Measurements from ENCODE around the gene UGCG. TPM values are rescaled to one million over a fixed set of nuclear protein-coding genes. Genes with fewer than 3 reads are reported as not detected.
"Not testable (repeated sequence)": the region's sequence is repeated elsewhere in the genome, so short reads cannot be mapped to it uniquely, and the experiment has no call there.

Gene UGCG
- total RNA-seq, 1 experiment from 2014 or later: 88.7 TPM

- no peak overlapping the region for H2AFZ ChIP-seq
- no peak overlapping the region for H3K27ac ChIP-seq
- H3K79me2 ChIP-seq (ENCODE audit: low read depth): no peaks in the 10 kb centered on the region
- ChIA-PET CTCF (no interaction called here), POLR2A (ENCODE audit: unreplicated experiment) (no interaction called here)
- H4K20me1 ChIP-seq (ENCODE audit: insufficient read depth): no peaks in the 10 kb centered on the region
- H3K9me2 ChIP-seq (ENCODE audit: insufficient read depth): no peaks in the 10 kb centered on the region; the same call in 1 of the 2 replicates
- TF ChIP-seq CTCF (conservative IDR thresholded peaks at IDR 0.05) (no peak), EZH2 (IDR thresholded peaks at IDR 0.05; ENCODE audit: low read depth) (no peak)
- no peaks in the 10 kb centered on the region for H3K4me1 ChIP-seq (replicated peaks; ENCODE audit: insufficient read depth)
- BruUV-seq (replicated peaks): no TSS peak
- H3K27me3 ChIP-seq (ENCODE audit: insufficient read depth, low read depth): no peaks in the 10 kb centered on the region
- H3K36me3 ChIP-seq (ENCODE audit: low read depth): no peaks in the 10 kb centered on the region
- H3F3A ChIP-seq (ENCODE audit: insufficient read depth, low read depth): no peaks in the 10 kb centered on the region
- no peak for DNase-seq
- H3K4me2 ChIP-seq: no peak overlapping the region
- no peaks in the 10 kb centered on the region for H3K9me3 ChIP-seq (ENCODE audit: insufficient read depth, low read depth)
- no peak overlapping the region for H3K4me3 ChIP-seq
- intact Hi-C loops (cut with micrococcal nuclease; ENCODE audit: unreplicated experiment): no loop called here
Observed at GRCh38 chr9:111874500-111874899, 22.1 kb upstream of the UGCG start.

GRCh38 chr9:111875291-111875690, 21.3 kb upstream of the UGCG start:
- H3K4me1 ChIP-seq (replicated peaks; ENCODE audit: insufficient read depth); DNase-seq; CTCF ChIA-PET; H4K20me1 ChIP-seq (ENCODE audit: insufficient read depth); H3K36me3 ChIP-seq (ENCODE audit: low read depth); POLR2A ChIA-PET (ENCODE audit: unreplicated experiment); H3K4me3 ChIP-seq; H3K9me2 ChIP-seq (ENCODE audit: insufficient read depth); H3F3A ChIP-seq (ENCODE audit: insufficient read depth, low read depth); H3K27ac ChIP-seq; intact Hi-C loops (cut with micrococcal nuclease; ENCODE audit: unreplicated experiment); BruUV-seq (replicated peaks); H3K4me2 ChIP-seq; H3K79me2 ChIP-seq (ENCODE audit: low read depth); H3K9me3 ChIP-seq (ENCODE audit: insufficient read depth, low read depth); H3K27me3 ChIP-seq (ENCODE audit: insufficient read depth, low read depth); H2AFZ ChIP-seq: not testable (repeated sequence)

GRCh38 chr9:111875691-111876090, 20.9 kb upstream of the UGCG start:
- intact Hi-C loops (cut with micrococcal nuclease; ENCODE audit: unreplicated experiment); H4K20me1 ChIP-seq (ENCODE audit: insufficient read depth); POLR2A ChIA-PET (ENCODE audit: unreplicated experiment); H3K27me3 ChIP-seq (ENCODE audit: insufficient read depth, low read depth); H3K4me1 ChIP-seq (replicated peaks; ENCODE audit: insufficient read depth); DNase-seq; H3K27ac ChIP-seq; H3K9me3 ChIP-seq (ENCODE audit: insufficient read depth, low read depth); H3K9me2 ChIP-seq (ENCODE audit: insufficient read depth); CTCF ChIA-PET; BruUV-seq (replicated peaks); H3K4me2 ChIP-seq; H3K36me3 ChIP-seq (ENCODE audit: low read depth); H3F3A ChIP-seq (ENCODE audit: insufficient read depth, low read depth); H2AFZ ChIP-seq; H3K4me3 ChIP-seq; H3K79me2 ChIP-seq (ENCODE audit: low read depth): not testable (repeated sequence)

- CTCF ChIA-PET: no interaction called here
Observed at GRCh38 chr9:111876179-111876578, 20.4 kb upstream of the UGCG start.

More at GRCh38 chr9:111876179-111876578, 20.4 kb upstream of the UGCG start:
- TF ChIP-seq EZH2 (IDR thresholded peaks at IDR 0.05; ENCODE audit: low read depth) (no peak), CTCF (conservative IDR thresholded peaks at IDR 0.05) (no peak)
- no peaks in the 10 kb centered on the region for H3K27me3 ChIP-seq (ENCODE audit: insufficient read depth, low read depth)
- H3K4me3 ChIP-seq: no peak overlapping the region
- no peaks in the 10 kb centered on the region for H3K4me1 ChIP-seq (replicated peaks; ENCODE audit: insufficient read depth)
- no peak overlapping the region for H3K4me2 ChIP-seq
- H4K20me1 ChIP-seq (ENCODE audit: insufficient read depth): no peaks in the 10 kb centered on the region
- no peaks in the 10 kb centered on the region for H3F3A ChIP-seq (ENCODE audit: insufficient read depth, low read depth)
- POLR2A ChIA-PET (ENCODE audit: unreplicated experiment): no interaction called here
- no peaks in the 10 kb centered on the region for H3K9me3 ChIP-seq (ENCODE audit: insufficient read depth, low read depth)
- no peak for DNase-seq
- H3K36me3 ChIP-seq (ENCODE audit: low read depth): no peaks in the 10 kb centered on the region
- no TSS peak for BruUV-seq (replicated peaks)
- no peak overlapping the region for H2AFZ ChIP-seq
- no peak overlapping the region for H3K27ac ChIP-seq
- intact Hi-C loops (cut with micrococcal nuclease; ENCODE audit: unreplicated experiment): no loop called here
- no peaks in the 10 kb centered on the region; the same call in 1 of the 2 replicates for H3K9me2 ChIP-seq (ENCODE audit: insufficient read depth)
- no peaks in the 10 kb centered on the region for H3K79me2 ChIP-seq (ENCODE audit: low read depth)

Data from PC-9 (cell line).